ENCODE data around the gene SEC24D. TPM values are rescaled to one million over a fixed set of nuclear protein-coding genes. Genes with fewer than 3 reads are reported as not detected.

SEC24D gene
- total RNA-seq, 1 experiment from 2014 or later: 61.5 TPM

GRCh38 chr4:118762155-118762554, 73.8 kb downstream of the SEC24D start:
- Histone ChIP-seq H3K79me2 (ENCODE audit: insufficient read depth, low read length) (no peaks in the 10 kb centered on the region; the same call in 1 of the 2 replicates), H3K27ac (ENCODE audit: insufficient read length, low read depth, low read length) (no peak overlapping the region), H2BK120ac (ENCODE audit: low read depth, low read length, poor library complexity, severe bottlenecking) (no peak overlapping the region), H4K20me1 (ENCODE audit: control insufficient read depth, insufficient read depth, insufficient read length) (no peaks in the 10 kb centered on the region), H4K91ac (ENCODE audit: insufficient read length, low read depth, low read length) (no peak overlapping the region), H3T11ph (ENCODE audit: low read length) (no peak overlapping the region), H2AFZ (ENCODE audit: low read length) (no peak overlapping the region), H3K23ac (ENCODE audit: insufficient read length, low read depth, low read length) (no peak overlapping the region), H2BK12ac (ENCODE audit: insufficient read length, low read depth, low read length) (no peak overlapping the region), H3K27me3 (ENCODE audit: insufficient read depth, low read length) (no peaks in the 10 kb centered on the region), H3K4ac (ENCODE audit: low read depth, low read length) (no peak overlapping the region), H3K4me1 (ENCODE audit: insufficient read depth, low read length) (no peaks in the 10 kb centered on the region), H3K56ac (ENCODE audit: insufficient read length, low read depth, low read length) (no peak overlapping the region), H4K8ac (replicated peaks; ENCODE audit: insufficient read length, low read depth, low read length) (no peak overlapping the region), H2BK5ac (ENCODE audit: insufficient read length, low read length) (no peak overlapping the region), H2BK20ac (ENCODE audit: low read depth, low read length, poor library complexity, severe bottlenecking) (no peak overlapping the region), H3K23me2 (ENCODE audit: insufficient read length, low read depth, low read length, poor library complexity, severe bottlenecking) (no peaks in the 10 kb centered on the region), H3K18ac (ENCODE audit: insufficient read length, low read depth, low read length) (no peak overlapping the region), H2AK5ac (ENCODE audit: insufficient read length, low read length) (no peak overlapping the region), H2BK15ac (ENCODE audit: low read depth, low read length) (no peak overlapping the region), H3K9ac (ENCODE audit: extremely low read depth, insufficient read length, low read length) (no peak overlapping the region), H3K14ac (ENCODE audit: insufficient read depth, low read length) (no peak overlapping the region), H3K79me1 (ENCODE audit: insufficient read depth, low read depth, low read length, poor library complexity, severe bottlenecking) (no peaks in the 10 kb centered on the region), H3K9me3 (ENCODE audit: control insufficient read depth, low read depth, low read length) (no peaks in the 10 kb centered on the region), H3K4me2 (ENCODE audit: insufficient read depth, insufficient read length, low read length) (no peak overlapping the region), H4K5ac (ENCODE audit: insufficient read length, low read depth, low read length) (no peak overlapping the region)
- Mint-ChIP-seq H3K36me3 (ENCODE audit: insufficient read depth in 1 of 3, low read depth in 3 of 3) (peaks cover 12 to 37% (median 18%) of the 10 kb centered on the region in 3 experiments; a peak in 6 of 7 replicates), H3K9me3 (no peaks in the 10 kb centered on the region), H3K4me3 (no peak overlapping the region), H3K27ac (no peak overlapping the region), H3K27me3 (ENCODE audit: low read depth) (no peaks in the 10 kb centered on the region), H3K4me1 (no peaks in the 10 kb centered on the region)
- WGBS (ENCODE audit: extremely low coverage, insufficient read length, low lambda C conversion rate): no CpG with 5 or more reads among the region's 5 CpGs
- no peak for DNase-seq
- no peak for TF ChIP-seq CTCF (conservative IDR thresholded peaks at IDR 0.05)
